Progenitor cell of endocrine pancreas (in vitro differentiated cells): Measurements from ENCODE around the gene CCDC88B. TPM values are rescaled to one million over a fixed set of nuclear protein-coding genes. Genes with fewer than 3 reads are reported as not detected.

Experiments
- DNase-seq: peaks from one replicate; pipeline ENCODE4 v3.0.0; 2021; ENCODE audit warnings: low spot score; ENCODE audit not compliant: unreplicated experiment
- H3K27ac Mint-ChIP-seq: 2 replicates; pipeline ENCODE4 v1.8.0; 2021; ENCODE audit warnings: mild to moderate bottlenecking, moderate library complexity, mixed read lengths
- H3K27me3 Mint-ChIP-seq: 2 replicates; pipeline ENCODE4 v1.8.0; 2021; ENCODE audit warnings: mixed read lengths
- H3K36me3 Mint-ChIP-seq: 2 replicates; pipeline ENCODE4 v1.8.0; 2022; ENCODE audit warnings: mixed read lengths; ENCODE audit not compliant: insufficient read depth
- H3K4me1 Mint-ChIP-seq: 2 replicates; pipeline ENCODE4 v1.8.0; 2021; ENCODE audit warnings: low read depth, mixed read lengths
- H3K4me3 Mint-ChIP-seq: 2 replicates; pipeline ENCODE4 v1.8.0; 2021; ENCODE audit warnings: low read depth, mild to moderate bottlenecking, moderate library complexity, mixed read lengths
- H3K9me3 Mint-ChIP-seq: 2 replicates; pipeline ENCODE4 v1.8.0; 2021; ENCODE audit warnings: low read depth, mixed read lengths
- long read RNA-seq: library from polyadenylated mRNA; unstranded; transcript quantifications from one replicate; pipeline ENCODE4 v2.0.0, GENCODE V29; 2020
- total RNA-seq: library from RNA; stranded (reverse); gene quantifications from 2 replicates; pipeline ENCODE4 v1.2.1, GENCODE V29; 2021
- TF ChIP-seq, protein P1 (sequence below): fragments of 200-600 bp; sonication (generic); IDR thresholded peaks from one replicate; pipeline ENCODE4 v1.5.0; 2021; ENCODE audit warnings: antibody characterized with exemption, mild to moderate bottlenecking; ENCODE audit not compliant: unreplicated experiment

CCDC88B gene, protein sequence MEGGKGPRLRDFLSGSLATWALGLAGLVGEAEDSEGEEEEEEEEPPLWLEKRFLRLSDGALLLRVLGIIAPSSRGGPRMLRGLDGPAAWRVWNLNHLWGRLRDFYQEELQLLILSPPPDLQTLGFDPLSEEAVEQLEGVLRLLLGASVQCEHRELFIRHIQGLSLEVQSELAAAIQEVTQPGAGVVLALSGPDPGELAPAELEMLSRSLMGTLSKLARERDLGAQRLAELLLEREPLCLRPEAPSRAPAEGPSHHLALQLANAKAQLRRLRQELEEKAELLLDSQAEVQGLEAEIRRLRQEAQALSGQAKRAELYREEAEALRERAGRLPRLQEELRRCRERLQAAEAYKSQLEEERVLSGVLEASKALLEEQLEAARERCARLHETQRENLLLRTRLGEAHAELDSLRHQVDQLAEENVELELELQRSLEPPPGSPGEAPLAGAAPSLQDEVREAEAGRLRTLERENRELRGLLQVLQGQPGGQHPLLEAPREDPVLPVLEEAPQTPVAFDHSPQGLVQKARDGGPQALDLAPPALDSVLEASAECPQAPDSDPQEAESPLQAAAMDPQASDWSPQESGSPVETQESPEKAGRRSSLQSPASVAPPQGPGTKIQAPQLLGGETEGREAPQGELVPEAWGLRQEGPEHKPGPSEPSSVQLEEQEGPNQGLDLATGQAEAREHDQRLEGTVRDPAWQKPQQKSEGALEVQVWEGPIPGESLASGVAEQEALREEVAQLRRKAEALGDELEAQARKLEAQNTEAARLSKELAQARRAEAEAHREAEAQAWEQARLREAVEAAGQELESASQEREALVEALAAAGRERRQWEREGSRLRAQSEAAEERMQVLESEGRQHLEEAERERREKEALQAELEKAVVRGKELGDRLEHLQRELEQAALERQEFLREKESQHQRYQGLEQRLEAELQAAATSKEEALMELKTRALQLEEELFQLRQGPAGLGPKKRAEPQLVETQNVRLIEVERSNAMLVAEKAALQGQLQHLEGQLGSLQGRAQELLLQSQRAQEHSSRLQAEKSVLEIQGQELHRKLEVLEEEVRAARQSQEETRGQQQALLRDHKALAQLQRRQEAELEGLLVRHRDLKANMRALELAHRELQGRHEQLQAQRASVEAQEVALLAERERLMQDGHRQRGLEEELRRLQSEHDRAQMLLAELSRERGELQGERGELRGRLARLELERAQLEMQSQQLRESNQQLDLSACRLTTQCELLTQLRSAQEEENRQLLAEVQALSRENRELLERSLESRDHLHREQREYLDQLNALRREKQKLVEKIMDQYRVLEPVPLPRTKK (N-terminal part only)
- total RNA-seq, result 4.3 and 6.2 TPM in 2 replicates
- long read RNA-seq, result 0 reads

DNA sequence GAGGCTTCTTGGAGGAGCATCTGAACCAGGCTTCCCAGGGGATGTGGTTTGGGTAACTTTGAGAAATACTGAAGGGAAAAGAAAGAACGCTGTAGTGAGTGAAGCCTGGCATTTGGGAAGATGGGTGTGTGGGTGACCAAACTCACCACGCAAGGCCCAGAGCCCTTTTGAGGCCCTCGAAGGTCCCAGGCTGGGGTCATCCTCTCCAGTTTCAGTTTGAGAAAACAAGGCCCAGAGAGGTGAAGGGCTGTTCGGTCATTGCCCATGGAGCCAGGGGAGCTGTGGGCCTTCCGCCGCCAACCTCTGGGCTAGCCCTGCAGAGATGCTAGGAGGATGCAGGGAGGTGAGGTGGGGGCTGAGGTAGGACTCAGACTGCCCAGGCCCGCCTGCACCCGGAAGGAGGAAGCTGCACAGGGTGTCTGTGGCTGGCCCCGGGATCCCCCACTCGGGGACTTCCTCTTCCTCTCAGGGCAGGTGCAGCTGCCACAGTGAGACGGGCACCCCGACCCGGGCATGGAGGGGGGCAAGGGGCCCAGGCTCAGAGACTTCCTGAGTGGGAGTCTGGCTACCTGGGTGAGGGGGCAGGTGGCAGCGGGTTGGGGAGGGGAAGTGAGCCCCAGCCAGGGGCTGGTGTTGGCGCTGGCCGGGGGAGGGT is at the start of gene CCDC88B:
Gene CCDC88B (plus strand): TSS at position 451 of the 655 bp plus-strand sequence. CDS start 63 bp downstream, at position 514.
- H3K27ac Mint-ChIP-seq, result no peak within 1 kb of the TSS
- peaks cover 28% of the 10 kb centered on the region for H3K27me3 Mint-ChIP-seq
- TF ChIP-seq, protein P1, sequence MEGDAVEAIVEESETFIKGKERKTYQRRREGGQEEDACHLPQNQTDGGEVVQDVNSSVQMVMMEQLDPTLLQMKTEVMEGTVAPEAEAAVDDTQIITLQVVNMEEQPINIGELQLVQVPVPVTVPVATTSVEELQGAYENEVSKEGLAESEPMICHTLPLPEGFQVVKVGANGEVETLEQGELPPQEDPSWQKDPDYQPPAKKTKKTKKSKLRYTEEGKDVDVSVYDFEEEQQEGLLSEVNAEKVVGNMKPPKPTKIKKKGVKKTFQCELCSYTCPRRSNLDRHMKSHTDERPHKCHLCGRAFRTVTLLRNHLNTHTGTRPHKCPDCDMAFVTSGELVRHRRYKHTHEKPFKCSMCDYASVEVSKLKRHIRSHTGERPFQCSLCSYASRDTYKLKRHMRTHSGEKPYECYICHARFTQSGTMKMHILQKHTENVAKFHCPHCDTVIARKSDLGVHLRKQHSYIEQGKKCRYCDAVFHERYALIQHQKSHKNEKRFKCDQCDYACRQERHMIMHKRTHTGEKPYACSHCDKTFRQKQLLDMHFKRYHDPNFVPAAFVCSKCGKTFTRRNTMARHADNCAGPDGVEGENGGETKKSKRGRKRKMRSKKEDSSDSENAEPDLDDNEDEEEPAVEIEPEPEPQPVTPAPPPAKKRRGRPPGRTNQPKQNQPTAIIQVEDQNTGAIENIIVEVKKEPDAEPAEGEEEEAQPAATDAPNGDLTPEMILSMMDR, result no peak
- H3K36me3 Mint-ChIP-seq, result no peaks in the 10 kb centered on the region
- H3K4me1 Mint-ChIP-seq, result peaks cover 4% of the 10 kb centered on the region
- DNase-seq, result no peak
- H3K9me3 Mint-ChIP-seq, result no peaks in the 10 kb centered on the region
- H3K4me3 Mint-ChIP-seq, result peak within 1 kb of the TSS; percentile 46

DNA sequence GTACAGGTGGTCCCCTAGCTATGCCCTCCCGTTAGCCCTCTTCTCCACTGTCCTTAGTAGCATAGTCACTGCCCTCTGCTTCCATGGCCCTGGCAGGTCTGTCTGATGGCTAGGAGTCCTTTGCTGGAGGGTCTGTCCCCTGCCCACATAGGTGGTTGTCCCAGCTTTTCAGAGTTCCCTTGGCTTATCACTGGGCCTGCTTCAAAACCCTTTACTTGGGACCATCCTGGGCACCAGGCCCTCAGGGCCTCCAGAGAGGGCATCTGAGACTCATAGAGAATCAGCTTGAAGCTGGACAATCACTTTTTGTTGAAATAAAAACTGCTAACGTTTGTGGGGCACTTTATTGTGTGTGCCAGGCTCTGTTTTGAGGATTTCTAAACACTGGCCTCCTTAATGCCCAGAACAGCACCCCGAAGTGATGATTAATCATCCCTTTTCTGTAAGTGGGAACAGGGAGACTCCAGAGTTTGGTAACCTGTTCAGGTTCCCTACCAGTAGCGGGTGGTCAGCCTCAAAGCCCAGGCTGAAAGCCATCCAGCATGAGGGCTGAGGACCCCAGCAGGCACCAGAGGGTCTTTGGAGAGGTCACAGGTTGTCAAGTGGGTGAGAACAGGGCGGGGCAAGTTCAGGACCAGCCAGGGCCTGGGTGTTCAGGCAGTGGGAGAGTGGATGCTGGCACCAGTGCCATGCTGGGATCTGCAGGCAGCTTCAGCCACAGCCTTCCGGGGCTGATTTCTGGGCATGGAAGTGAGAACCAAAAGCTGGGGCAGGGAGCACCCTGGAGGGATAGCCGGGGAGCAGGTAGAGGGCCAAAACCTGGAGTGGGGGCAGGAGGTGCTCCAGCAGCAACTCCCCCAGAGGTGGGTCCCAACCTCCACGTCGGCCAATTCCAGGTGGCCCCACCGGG is 49.4 kb upstream of the CCDC88B start:
- no peak for DNase-seq
- Mint-ChIP-seq H3K4me3 (peak overlapping the region; percentile 63), H3K4me1 (peaks cover 7% of the 10 kb centered on the region), H3K36me3 (peaks cover 6% of the 10 kb centered on the region), H3K27me3 (peaks cover 48% of the 10 kb centered on the region), H3K27ac (no peak overlapping the region), H3K9me3 (no peaks in the 10 kb centered on the region)
- TF ChIP-seq, protein P1, result no peak

DNA sequence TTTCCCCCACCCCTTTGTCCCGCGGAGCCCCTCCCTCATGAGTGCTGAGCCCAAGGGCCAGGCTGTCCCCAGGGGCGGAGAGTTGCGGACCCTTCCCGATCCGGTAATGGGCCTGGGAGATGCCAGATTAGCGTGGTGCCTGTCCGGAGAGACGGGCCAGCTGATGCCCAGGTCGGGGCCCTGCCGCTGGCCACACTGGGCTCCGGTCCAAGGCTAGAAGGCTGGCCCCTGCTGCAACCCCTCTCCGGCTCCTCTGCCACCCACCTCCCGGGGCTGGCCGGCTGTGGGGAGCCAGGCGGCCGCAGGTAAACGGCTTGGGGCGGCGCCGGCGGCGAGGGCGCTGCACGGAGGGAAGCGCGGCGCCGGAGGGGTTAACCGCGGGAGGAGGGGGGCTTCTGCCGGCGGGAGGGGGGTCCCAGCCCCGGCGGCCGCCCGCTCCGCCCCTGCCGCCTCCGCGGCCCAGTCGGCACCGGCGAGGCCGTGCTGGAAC is 48.7 kb upstream of the CCDC88B start, which contains the start of gene KCNK4:
Gene KCNK4 (plus strand): TSS at position 41 of the 490 bp plus-strand sequence. CDS start 1,717 bp downstream, outside the sequence.
- Mint-ChIP-seq H3K4me3 (peak within 1 kb of the TSS; percentile 63), H3K27ac (no peak within 1 kb of the TSS), H3K9me3 (no peaks in the 10 kb centered on the region), H3K27me3 (peaks cover 56% of the 10 kb centered on the region), H3K4me1 (peaks cover 6% of the 10 kb centered on the region), H3K36me3 (peaks cover 6% of the 10 kb centered on the region)
- no peak for DNase-seq
- TF ChIP-seq, protein P1, result no peak

DNA sequence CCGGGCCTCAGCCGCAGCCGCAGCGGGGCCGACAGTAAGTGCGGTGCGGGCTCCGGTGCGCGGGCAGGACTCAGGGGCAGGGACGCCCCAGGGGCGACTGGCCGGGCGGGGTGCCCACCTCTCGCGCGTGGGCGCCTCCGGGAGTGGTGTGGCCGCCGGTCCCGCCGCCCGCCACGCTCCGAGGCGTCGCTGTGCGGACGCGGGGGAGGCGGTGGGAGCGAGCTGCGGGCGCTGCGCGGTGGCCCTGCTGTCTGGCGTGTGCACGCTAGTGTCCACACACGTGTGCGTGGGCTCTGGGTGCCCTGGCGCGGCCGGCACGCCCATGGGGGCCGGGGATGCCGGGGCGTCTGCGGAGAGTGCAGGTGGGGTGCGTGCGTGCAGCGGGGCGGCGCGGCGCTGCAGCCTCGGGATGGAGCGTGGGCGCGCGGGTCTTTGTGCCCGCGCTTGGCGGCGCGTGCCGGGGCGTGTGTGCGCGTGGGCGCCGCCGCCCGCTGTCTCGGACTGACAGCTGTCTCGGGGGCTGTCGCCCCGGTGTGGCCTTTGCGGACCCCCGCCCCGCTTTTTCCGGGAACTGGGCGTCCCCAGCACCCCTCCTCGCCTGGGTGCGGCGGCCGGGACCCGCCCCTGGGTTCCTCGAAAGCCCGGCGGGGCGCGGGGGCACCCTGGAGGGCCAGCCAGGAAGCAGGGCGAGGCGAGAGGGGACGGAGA is 48.1 kb upstream of the CCDC88B start:
- DNase-seq, result no peak
- H3K36me3 Mint-ChIP-seq, result peaks cover 6% of the 10 kb centered on the region
- no peak overlapping the region for H3K27ac Mint-ChIP-seq
- H3K4me3 Mint-ChIP-seq, result no peak overlapping the region
- H3K27me3 Mint-ChIP-seq, result peaks cover 61% of the 10 kb centered on the region
- no peaks in the 10 kb centered on the region for H3K9me3 Mint-ChIP-seq
- peaks cover 1% of the 10 kb centered on the region for H3K4me1 Mint-ChIP-seq
- TF ChIP-seq, protein P1, result no peak
